Left lobe of liver (tissue), 2 donors: Measurements from ENCODE around the gene TRAPPC8. TPM values are rescaled to one million over a fixed set of nuclear protein-coding genes. Genes with fewer than 3 reads are reported as not detected.
"Not testable (repeated sequence)": the region's sequence is repeated elsewhere in the genome, so short reads cannot be mapped to it uniquely, and the experiment has no call there.

ENCODE experiments used
- ATAC-seq: fragments of 200-7000 bp; cut with Tn5 transposase; one replicate; pipeline ENCODE4 v1.9.1; 2020; ENCODE audit warnings: mild to moderate bottlenecking, moderate library complexity
- DNase-seq: peaks from one replicate; pipeline ENCODE4 v3.0.0-alpha.2; 2020; ENCODE audit warnings: low spot score
- total RNA-seq: library from RNA; stranded (reverse); gene quantifications from one replicate; pipeline ENCODE4 v1.2.1, GENCODE V29; 2021
- donor health status: DM: no; HTN: no; CAD: no; lungs with moderate emphysema.
- donor health status: DM: no; HTN: yes; CAD: no.

TRAPPC8 gene
- total RNA-seq, 1 donor from 2014 or later: 32.3 TPM

DNA sequence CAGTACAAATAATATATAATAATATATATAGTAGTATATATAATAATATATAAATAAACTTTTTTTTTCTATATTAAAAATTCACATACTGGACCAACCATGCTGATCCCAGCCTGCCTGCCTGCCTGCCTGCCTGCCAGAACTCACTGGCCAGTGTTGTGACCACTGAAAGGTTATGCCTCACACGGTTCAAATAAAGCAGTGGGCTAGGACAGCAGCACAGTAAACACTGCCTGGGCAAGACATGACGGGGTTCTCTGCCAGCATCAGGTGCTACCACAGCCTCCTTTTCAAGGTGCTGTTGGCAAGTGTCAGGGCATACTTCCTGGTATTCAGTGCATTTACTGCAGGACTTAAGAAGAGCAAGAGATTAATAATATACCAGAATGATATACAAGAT lies 67.6 kb downstream of the TRAPPC8 start:
- ATAC-seq (peak; percentile 82), DNase-seq (no peak)

DNA sequence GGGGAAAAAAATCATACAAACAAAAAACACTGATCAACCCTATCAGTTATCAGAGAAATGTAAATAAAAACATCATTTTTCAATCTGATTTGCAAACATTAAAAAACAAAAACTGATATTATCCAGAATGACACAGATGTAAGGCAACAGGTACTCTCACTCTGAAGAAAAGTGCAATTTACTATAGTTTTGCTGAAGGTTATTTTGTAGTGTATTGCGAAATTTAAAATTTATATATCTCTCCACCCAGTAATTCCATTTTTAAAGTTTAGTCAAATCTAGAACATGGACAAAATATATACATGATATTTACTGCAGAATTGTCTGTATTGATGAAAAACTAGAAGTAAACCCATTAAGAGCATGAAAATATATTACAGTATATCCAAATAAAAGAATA lies 79.8 kb downstream of the TRAPPC8 start:
- ATAC-seq (no peak), DNase-seq (no peak)

DNA sequence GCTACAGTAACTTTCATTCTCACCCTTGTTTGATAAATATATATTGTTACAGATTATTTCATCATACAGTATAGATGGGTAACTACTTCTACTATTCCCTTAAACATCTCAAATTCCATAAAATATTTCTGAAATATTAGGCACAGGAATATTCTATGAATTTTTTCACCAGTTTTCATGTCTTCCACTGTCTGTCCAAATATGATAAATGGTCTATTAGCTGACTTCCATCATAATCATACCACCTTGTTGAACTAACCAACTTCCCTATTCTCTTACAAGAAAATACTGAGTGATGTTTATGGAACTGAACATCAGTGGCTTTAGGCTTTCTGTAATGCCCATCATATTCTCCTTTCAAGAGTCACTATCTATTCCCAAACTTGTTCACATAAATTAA lies 82.4 kb downstream of the TRAPPC8 start:
- ATAC-seq: no peak
- DNase-seq: no peak

DNA sequence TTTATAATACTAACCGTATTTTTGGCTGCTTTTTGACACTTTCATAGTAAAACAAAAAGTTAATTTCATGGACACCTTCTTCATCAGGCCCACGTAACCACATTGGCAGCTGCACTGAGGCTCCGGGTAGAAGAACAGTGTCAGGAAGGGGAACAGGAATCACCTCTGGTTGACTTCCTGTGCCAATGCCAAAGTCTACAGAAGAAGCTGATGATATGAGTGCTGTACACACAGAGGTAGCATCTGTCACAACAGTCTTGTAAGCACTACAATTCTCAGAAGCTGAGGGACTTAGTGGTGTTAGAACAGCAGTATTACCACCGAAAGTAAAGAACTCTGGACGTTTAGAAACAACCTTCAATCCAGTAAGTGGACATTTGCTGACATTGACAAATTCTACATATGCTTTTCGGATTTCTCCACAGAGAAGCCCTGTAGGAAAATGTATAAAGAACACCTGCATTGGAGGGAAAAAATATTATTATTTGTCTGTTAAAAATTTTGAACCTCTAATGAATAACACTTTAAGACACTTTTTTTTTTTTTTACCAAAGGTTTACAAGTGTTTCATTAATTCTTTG lies 85.3 kb downstream of the TRAPPC8 start:
- ATAC-seq (no peak), DNase-seq (no peak)

DNA sequence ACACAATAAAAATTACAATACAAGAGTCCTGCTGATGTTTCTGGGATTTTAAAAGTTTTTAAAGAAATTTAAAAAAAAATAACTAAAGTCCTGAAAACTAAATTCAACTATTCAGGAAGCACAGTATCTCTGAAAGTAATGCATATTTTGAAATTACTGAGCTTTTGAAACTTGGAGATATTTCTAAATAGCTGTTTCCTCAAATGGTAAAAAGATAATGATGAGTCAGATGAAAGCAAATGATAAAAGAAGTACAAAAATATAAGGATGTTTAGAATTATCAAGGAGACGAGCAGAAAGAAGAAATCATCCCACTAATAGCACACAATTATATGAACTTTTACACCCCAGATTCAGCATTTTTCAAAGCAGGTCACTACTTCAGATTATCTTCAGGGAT lies 92.1 kb downstream of the TRAPPC8 start:
- no peak for ATAC-seq
- no peak for DNase-seq

DNA sequence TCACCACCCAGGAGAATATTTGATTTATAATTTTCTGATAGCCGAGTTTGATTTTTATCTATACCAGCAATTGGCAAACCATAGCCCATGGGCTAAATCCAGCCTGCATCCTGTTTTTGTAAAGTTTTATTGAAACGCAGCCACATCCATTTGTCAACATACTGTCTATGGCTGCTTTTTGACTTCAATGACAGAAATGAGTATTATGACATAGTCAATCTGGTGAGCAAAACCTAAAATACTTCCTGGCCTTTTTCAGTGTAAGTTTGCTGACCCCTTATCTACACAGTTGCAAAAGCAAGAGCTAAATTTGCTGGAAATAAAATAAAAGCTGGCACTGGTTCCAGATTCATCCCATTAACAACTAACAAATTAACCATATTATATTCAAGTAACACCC lies 102.4 kb downstream of the TRAPPC8 start:
- no peak for ATAC-seq
- DNase-seq: no peak

DNA sequence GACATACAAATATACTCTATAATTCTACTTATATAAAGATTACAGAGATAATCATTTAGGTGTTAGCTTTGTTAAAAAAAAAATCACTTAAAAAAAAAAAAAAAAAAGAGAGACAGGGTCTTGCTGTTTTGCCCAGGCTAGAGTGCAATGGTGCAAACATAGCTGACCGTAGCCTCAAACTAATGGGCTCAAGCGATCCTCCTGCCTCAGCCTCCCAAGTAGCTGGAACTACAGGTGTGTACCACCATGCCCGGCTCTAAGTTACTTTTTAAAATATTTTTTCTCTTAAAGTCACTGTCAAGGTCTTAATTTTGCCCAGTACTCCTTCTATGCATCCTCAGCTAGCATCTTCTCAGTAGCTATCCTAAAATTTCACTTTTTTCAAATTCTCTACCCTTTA lies 105.0 kb downstream of the TRAPPC8 start:
- ATAC-seq (no peak), DNase-seq (no peak)

DNA sequence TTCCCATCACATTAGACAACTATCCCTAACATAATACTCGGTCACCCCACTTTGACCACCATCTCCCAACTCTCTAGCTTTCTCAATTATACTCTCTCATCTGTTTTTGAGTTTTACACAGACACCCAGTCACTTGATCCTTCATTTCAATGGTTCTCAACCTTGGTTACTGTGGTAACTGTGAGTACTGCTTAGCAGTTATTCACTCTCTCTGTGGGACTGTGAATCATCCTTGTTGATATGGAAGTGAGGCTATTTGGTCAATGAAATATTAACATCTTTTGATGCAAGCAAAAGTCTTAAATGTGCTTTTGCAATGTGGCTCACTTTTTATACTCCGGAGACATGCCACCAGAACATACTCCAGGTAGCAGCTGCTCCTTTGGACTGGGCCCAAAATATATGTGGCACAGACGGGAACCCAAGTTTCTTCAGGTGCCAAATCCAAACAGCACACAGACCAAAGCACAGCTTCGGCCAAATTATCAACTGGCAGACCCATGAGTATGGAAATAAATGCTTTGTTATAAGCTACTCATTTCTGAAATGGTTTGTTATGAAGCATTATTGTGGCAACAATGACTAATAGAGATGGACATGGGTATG lies 107.3 kb downstream of the TRAPPC8 start:
- DNase-seq (no peak), ATAC-seq (no peak)

DNA sequence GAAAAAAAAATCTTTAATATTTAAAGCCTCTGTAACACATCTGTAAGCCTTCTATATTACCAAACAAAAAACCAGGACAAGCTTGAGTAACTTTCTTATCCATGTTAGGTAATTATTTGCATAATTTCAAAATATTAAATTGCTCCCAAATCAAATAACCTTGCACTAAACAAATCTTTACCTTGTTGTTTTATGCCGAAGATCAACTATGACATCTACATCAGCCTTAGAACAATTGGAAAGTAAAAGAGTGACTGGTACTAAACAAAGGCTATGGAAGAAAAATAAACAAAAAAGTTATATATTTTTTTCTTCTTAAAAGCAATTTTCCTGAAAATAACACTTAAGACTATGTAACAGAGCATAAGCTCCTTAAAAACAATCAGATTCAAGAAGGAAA lies 111.0 kb downstream of the TRAPPC8 start:
- ATAC-seq (peak; percentile 54), DNase-seq (no peak)

DNA sequence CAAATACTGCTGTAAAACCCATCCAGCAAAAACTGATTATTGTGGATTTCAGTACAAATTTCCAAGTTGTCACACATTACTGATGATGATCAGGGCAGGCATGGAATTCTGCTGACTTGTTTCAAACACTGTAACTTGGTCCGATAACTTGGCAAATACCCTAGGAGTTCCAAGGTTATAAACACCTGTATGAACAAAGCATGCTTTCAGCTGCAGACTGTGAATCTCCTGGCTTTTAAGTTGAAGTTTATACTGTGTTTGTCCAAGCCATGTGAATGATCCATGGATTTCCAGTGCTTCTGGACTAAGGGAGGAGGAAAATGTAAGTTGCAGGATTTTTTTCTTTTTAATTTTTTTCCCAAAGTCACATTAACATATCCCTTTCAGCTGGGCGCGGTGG lies 112.2 kb downstream of the TRAPPC8 start:
- DNase-seq (no peak), ATAC-seq (peak; percentile 71)

DNA sequence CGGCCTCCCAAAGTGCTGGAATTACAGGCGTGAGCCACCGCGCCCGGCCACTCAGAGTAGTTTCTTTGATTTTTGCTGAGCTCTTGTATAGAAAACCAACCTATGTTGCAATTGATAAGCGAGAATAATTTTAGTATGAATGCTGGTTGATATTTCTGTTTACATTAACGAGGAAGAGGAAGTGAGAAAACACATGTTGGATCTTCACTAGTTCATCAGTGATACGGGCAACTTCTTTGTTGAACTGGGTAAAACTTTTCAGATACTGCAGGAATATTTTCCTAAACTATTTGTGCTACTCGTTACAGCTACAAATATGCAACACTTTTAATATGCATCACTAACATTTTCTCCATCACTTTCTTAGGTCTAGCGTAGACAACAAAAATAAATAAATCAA lies 114.3 kb downstream of the TRAPPC8 start:
- DNase-seq (no peak), ATAC-seq (no peak)

DNA sequence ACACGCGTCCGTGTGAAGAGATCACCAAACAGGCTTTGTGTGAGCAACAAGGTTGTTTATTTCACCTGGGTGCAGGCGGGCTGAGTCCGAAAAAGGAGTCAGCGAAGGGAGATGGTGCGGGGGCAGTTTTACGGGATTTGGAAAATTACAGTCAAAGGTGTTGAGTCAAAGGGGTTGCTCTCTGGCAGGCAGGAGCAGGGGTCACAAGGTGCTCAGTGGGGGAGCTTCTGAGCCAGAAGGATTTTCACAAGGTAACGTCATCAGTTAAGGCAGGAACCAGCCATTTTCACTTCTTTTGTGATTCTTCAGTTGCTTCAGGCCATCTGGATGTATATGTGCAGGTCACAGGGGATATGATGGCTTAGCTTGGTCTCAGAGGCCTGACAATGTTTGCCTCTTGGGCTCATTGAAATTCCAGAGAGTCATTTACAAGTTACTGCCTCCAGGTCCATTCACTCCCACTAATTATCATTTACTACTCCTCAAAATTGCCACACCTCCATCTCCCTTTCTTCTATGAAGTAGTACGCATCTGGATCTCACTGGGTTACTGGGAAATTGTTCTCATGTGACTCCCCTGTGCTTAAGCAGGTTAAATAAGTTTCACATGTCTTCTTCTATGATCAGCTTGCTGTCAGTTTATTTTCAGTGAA lies 116.1 kb downstream of the TRAPPC8 start:
- not testable (repeated sequence) for ATAC-seq, DNase-seq

DNA sequence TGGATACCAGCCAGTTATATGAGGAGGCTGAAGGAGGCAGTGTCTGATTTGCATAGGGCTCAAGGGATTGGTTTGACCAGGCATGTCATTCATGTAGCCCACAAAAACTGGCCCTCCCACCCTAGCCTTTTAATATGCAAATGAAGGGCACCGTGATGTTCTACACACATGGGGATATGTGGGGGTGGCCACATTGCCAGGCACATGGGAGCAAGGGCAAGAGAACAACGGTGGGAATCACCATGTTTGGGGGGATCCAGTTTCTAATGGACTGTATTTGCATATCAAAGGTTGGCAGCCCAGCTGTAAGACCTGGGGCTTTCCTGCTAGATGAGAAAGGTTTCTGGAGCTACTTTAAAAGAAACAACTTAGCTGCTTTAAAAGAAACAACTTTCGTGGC lies 117.2 kb downstream of the TRAPPC8 start:
- peak; percentile 10 for ATAC-seq
- no peak for DNase-seq

DNA sequence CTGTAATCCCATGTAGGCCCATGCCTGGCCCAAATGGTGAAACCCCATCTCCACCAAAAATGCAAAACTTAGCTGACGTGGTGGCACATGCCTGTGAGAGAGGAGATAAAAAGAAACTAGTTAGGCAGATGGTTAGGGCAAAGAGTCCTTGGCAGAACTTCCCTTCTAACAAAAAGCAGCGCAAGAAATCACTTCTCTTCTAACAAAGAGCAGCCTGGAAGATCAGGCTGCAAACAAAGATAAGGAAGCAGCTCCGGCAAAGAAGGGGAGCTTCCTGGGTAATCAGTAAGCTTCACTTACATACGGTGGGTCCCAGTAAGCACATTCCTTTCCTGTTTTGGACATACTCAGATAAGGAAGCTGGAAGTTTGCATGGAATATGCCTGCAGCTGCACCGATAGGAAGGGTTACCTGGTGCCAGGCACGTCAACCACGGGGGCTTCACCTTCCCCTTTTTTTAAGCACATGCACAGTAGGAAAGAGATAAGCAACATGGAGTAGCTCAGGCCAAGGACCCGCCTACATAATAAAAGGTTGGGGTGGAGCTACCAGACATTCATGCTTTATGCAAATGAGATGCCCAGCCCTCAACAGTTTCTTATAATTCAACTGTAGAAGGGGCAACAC lies 121.3 kb downstream of the TRAPPC8 start:
- no peak for ATAC-seq
- DNase-seq: no peak

DNA sequence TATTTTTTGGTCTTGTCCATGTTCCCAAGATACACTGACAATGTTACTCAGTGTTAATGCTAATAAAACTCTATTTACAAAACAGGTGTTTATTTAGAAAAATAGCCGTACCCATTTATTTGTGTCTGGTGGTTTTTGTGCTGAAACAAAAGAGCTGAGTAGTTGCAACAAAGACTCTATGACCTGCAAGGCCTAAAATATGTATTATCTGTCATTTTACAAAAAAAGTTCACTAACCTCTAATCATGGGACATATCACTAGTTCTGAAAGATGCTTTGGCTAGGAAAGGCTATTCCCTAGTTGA lies 123.1 kb downstream of the TRAPPC8 start:
- ATAC-seq (no peak), DNase-seq (no peak)

DNA sequence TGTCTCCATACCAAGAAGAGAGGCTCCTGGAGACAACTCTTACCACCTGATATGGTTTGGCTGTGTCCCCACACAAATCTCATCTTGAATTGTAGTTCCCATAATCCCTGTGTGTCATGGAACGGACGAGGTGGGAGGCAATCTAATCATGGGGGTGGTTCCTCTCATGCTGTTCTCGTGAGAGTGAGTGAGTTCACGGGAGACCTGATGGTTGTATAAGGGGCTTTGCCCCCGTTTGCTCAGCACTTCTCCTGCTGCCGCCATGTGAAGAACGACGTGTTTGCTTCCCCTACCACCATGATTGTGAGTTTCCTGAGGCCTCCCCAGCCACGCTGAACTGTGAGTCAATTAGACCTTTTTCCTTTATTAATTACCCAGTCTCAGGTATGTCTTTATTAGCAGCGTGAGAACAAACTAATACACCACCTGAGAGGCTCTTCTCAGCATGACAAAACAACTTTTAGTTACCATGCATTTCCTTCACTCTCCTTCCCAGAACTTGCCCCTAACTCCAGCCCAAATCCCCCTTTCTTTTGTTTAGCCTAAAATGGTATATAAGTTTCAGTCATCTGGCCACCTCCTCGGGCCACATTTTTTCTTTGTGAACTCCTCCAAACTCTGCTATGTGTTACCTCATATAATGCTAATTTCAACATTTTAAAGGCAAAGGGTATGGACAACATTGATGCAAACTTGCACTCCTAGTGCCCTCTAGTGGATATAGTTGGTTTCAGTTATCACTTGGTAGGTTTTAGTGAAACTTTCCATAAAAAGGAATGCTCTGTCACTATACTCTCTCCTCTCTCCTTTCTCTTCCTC lies 123.6 kb downstream of the TRAPPC8 start:
- peak; percentile 98 for ATAC-seq
- no peak for DNase-seq

DNA sequence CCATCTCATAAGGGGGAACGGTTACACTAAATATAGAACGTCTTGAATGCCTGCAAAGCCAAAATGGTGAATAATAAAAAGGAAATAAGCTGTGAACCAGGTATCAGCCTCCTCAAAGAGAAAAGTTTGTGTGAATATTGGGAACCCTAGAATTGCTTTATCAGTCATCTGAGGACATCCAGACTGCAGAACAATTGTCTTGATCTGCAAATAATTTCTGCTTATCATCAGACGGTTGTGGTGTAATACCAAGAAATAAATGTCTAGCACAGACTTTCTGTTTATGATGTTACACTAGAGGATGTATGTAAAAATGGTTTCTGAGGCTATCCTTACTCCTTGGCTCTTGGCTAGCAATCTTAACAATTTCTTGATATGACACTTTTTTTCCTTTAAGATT lies 128.8 kb downstream of the TRAPPC8 start:
- ATAC-seq (no peak), DNase-seq (no peak)

DNA sequence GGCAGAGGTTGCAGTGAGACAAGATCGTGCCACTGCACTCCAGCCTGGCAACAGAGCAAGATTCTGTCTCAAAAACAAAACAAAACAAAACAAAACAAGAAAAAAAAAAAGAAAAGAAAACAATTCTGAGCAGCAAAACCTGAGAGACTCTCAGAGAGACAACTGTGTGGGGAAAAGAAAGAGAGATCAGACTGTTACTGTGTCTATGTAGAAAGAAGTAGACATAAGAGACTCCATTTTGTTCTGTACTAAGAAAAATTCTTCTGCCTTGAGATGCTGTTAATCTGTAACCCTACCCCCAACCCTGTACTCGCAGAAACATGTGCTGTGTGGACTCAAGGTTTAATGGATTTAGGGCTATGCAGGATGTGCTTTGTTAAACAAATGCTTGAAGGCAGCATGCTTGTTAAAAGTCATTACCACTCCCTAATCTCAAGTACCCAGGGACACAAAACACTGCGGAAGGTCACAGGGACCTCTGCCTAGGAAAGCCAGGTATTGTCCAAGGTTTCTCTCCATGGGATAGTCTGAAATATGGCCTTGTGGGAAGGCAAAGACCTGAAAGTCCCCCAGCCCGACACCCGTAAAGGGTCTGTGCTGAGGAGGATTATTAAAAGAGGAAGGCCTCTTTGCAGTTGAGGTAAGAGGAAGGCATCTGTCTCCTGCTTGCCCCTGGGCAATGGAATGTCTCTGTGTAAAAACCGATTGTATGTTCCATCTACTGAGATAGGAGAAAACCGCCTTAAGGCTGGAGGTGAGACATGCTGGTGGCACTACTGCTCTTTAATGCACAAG lies 132.4 kb downstream of the TRAPPC8 start:
- not testable (repeated sequence) for DNase-seq, ATAC-seq

DNA sequence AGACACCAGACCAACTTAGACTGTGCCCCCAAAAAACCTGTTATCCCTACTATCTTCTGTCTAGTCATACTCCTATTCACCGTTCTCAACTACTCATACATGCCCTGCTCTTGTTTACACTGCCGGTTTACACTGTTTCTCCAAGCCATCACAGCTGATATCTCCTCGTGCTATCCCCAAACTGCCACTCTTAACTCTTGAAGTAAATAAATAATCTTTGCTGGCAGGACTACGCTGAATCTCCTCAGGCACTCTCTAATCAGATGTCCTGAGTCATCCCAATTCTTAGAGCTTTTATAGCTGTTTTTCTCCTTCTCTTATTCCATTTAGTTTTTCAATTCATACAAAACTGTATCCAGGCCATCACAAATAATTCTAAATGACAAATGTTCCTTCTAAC lies 133.9 kb downstream of the TRAPPC8 start:
- not testable (repeated sequence) for ATAC-seq, DNase-seq

DNA sequence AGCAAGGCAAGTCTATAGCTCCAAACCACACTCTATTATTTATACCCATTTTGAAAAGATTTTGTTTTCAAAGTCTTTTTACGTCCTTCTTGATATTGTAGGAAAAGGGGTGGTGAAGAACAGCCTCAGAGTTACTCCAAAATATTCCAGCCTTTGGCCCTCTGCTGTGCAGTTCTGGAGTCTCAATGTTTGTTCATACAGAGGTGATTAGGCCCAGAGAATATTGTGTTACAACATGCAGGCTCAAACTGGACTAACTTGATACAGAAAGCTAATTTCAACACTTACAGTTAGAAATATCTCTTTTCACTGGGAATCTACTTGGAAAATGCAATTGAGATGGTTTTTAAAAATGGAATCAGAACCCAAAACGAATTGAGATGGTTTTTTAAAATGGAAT lies 141.8 kb downstream of the TRAPPC8 start:
- ATAC-seq: peak; percentile 93
- no peak for DNase-seq

DNA sequence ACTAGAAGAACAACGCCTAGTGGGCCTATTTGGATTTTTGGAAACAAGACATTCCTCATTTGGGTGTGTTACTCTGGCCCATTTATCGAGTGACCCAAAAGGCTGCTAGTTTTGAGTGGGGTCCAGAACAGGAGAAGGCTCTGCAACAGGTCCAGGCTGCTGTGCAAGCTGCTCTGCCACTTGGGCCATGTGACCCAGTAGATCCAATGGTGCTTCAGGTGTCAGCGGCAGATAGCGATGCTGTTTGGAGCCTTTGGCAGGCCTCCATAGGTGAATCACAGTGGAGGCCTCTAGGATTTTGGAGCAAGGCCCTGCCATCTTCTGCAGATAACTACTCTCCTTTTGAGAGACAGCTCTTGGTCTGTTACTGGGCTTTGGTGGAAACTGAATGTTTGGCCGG lies 143.7 kb downstream of the TRAPPC8 start:
- DNase-seq, ATAC-seq: not testable (repeated sequence)
